HepG2 (cell line): ENCODE data around the gene TPH1. TPM values are rescaled to one million over a fixed set of nuclear protein-coding genes. Genes with fewer than 3 reads are reported as not detected.

Experiments used
- CREB3 ChIP-seq: sonication (generic); formaldehyde crosslinking; IDR thresholded peaks from 2 replicates; pipeline ENCODE4 v1.5.0; 2020; ENCODE audit warnings: missing genetic modification reagents
- DMAP1 ChIP-seq: IDR thresholded peaks from 2 replicates; pipeline ENCODE4 v1.6.1; 2016
- DZIP1 ChIP-seq: sonication (generic); formaldehyde crosslinking; IDR thresholded peaks from 2 replicates; pipeline ENCODE4 v1.5.0; 2020; ENCODE audit warnings: mild to moderate bottlenecking, missing genetic modification reagents
- E2F5 ChIP-seq: sonication (generic); formaldehyde crosslinking; conservative IDR thresholded peaks from 2 replicates; pipeline ENCODE4 v1.4.0; 2020; ENCODE audit warnings: missing genetic modification reagents
- HCFC1 ChIP-seq: fragments of 150-350 bp; IDR thresholded peaks from 2 replicates; pipeline ENCODE4 v1.6.1; 2014; ENCODE audit warnings: low read depth, low read length
- KLF15 ChIP-seq: sonication (generic); formaldehyde crosslinking; IDR thresholded peaks from 2 replicates; pipeline ENCODE4 v1.8.1; 2023; ENCODE audit warnings: borderline replicate concordance, mild to moderate bottlenecking, inconsistent platforms, missing genetic modification reagents, mixed read lengths
- PHF21A ChIP-seq: sonication (generic); formaldehyde crosslinking; IDR thresholded peaks from 2 replicates; pipeline ENCODE4 v1.5.0; 2020; ENCODE audit warnings: mild to moderate bottlenecking, missing genetic modification reagents
- PRMT3 ChIP-seq: sonication (generic); formaldehyde crosslinking; IDR thresholded peaks from 2 replicates; pipeline ENCODE4 v1.8.1; 2022; ENCODE audit warnings: low read depth, mild to moderate bottlenecking, moderate library complexity, missing genetic modification reagents, borderline replicate concordance
- SATB2 ChIP-seq: sonication (generic); formaldehyde crosslinking; IDR thresholded peaks from 2 replicates; pipeline ENCODE4 v1.5.0; 2020; ENCODE audit warnings: missing genetic modification reagents
- SIX1 ChIP-seq: sonication (generic); formaldehyde crosslinking; IDR thresholded peaks from 2 replicates; pipeline ENCODE4 v1.4.0; 2020; ENCODE audit warnings: missing genetic modification reagents, borderline replicate concordance
- THAP7 ChIP-seq: sonication (generic); formaldehyde crosslinking; IDR thresholded peaks from 2 replicates; pipeline ENCODE4 v1.8.1; 2023; ENCODE audit warnings: mild to moderate bottlenecking, missing genetic modification reagents
- TMF1 ChIP-seq: sonication (generic); formaldehyde crosslinking; IDR thresholded peaks from 2 replicates; pipeline ENCODE4 v1.8.1; 2022; ENCODE audit warnings: low read depth, missing genetic modification reagents
- ZBTB46 ChIP-seq: sonication (generic); formaldehyde crosslinking; IDR thresholded peaks from 2 replicates; pipeline ENCODE4 v1.4.0; 2020; ENCODE audit warnings: mild to moderate bottlenecking, missing genetic modification reagents, borderline replicate concordance
- ZFP36L2 ChIP-seq: sonication (generic); formaldehyde crosslinking; IDR thresholded peaks from 2 replicates; pipeline ENCODE4 v1.4.0; 2020; ENCODE audit warnings: missing genetic modification reagents
- ZNF563 ChIP-seq: sonication (generic); formaldehyde crosslinking; IDR thresholded peaks from 2 replicates; pipeline ENCODE4 v1.8.0; 2022; ENCODE audit warnings: mild to moderate bottlenecking, moderate library complexity, missing genetic modification reagents
- ZNF607 ChIP-seq: sonication (generic); formaldehyde crosslinking; IDR thresholded peaks from 2 replicates; pipeline ENCODE4 v1.5.1; 2020; ENCODE audit warnings: missing genetic modification reagents, mild to moderate bottlenecking, borderline replicate concordance
- ZNF644 ChIP-seq: IDR thresholded peaks from 2 replicates; pipeline ENCODE4 v1.6.1; 2016; ENCODE audit warnings: low read depth
- ZNF678 ChIP-seq: sonication (generic); formaldehyde crosslinking; IDR thresholded peaks from 2 replicates; pipeline ENCODE4 v1.4.0; 2020; ENCODE audit warnings: mild to moderate bottlenecking, missing genetic modification reagents
- ZNF747 ChIP-seq: sonication (generic); formaldehyde crosslinking; IDR thresholded peaks from 2 replicates; pipeline ENCODE4 v1.8.1; 2023; ENCODE audit warnings: missing genetic modification reagents, mild to moderate bottlenecking, borderline replicate concordance
- ZNF776 ChIP-seq: sonication (generic); formaldehyde crosslinking; IDR thresholded peaks from 2 replicates; pipeline ENCODE4 v1.4.0; 2020; ENCODE audit warnings: mild to moderate bottlenecking, missing genetic modification reagents
- ZNF788 ChIP-seq: sonication (generic); formaldehyde crosslinking; IDR thresholded peaks from 2 replicates; pipeline ENCODE4 v1.5.0; 2020; ENCODE audit warnings: mild to moderate bottlenecking, missing genetic modification reagents, borderline replicate concordance
- ZSCAN12 ChIP-seq: sonication (generic); formaldehyde crosslinking; IDR thresholded peaks from 2 replicates; pipeline ENCODE4 v1.9.0; 2021; ENCODE audit warnings: mild to moderate bottlenecking, missing genetic modification reagents
- polyA plus RNA-seq, 8 experiments: library from polyadenylated mRNA; depleted of rRNA in 3 of 8; stranded (reverse) in 7 of 8; unstranded in 1 of 8; fragments of >200 nt; fragmentation: Illumina TruSeq in 4 of 8; extraction: Trizol in 4 of 8; gene quantifications; 2 replicates each; pipeline versions ENCODE4 v1.2.1 to v1.2.3, GENCODE V29; 2011 to 2016; ENCODE audit warnings: low read depth in 4 of 8, missing spikeins in 1 of 8, mixed read lengths in 1 of 8; ENCODE audit not compliant: insufficient read depth in 1 of 8
- total RNA-seq, 5 experiments: library from RNA; depleted of rRNA; stranded (reverse); fragments of >200 nt; fragmentation: Illumina TruSeq; extraction: Trizol; gene quantifications; 2 replicates each; pipeline ENCODE4 v1.2.3, GENCODE V29; 2016; ENCODE audit warnings: low read depth in 1 of 5

The TPH1 gene
- total and polyA plus RNA-seq, 2 of the 13 experiments (the other 11 are each of a cell fraction or from before 2014, with no cell fraction given), result 0.26 to 0.53 TPM

- no peak; the same call in 1 of the 2 replicates for TF ChIP-seq ZSCAN12 (CRISPR knock-in tag)
- TF ChIP-seq PRMT3, result no peak
- TF ChIP-seq ZNF644, result no peak
- TF ChIP-seq DZIP1 (CRISPR knock-in tag), result no peak
- 0 out of 2 replicates have a peak, but pooled peaks have one; percentile 23 for TF ChIP-seq KLF15 (CRISPR knock-in tag)
- TF ChIP-seq ZBTB46 (CRISPR knock-in tag), result no peak
- TF ChIP-seq ZFP36L2 (CRISPR knock-in tag), result 0 out of 2 replicates have a peak, but pooled peaks have one; percentile 14
- TF ChIP-seq ZNF563 (CRISPR knock-in tag), result peak; percentile 64
- TF ChIP-seq PHF21A (CRISPR knock-in tag), result peak; percentile 27
- no peak; the same call in 1 of the 2 replicates for TF ChIP-seq HCFC1
- TF ChIP-seq DMAP1, result peak; percentile 70
- TF ChIP-seq ZNF607 (CRISPR knock-in tag), result peak; percentile 52
- TF ChIP-seq CREB3 (CRISPR knock-in tag), result 0 out of 2 replicates have a peak, but pooled peaks have one; percentile 60
- TF ChIP-seq ZNF776 (CRISPR knock-in tag), result peak; percentile 84; the same call in 1 of the 2 replicates
- peak; percentile 76; the same call in 1 of the 2 replicates for TF ChIP-seq ZNF788 (CRISPR knock-in tag)
- 0 out of 2 replicates have a peak, but pooled peaks have one; percentile 68 for TF ChIP-seq ZNF747
- TF ChIP-seq E2F5 (CRISPR knock-in tag), result no peak
- TF ChIP-seq SATB2 (CRISPR knock-in tag), result peak; percentile 72; the same call in 1 of the 2 replicates
- no peak; the same call in 1 of the 2 replicates for TF ChIP-seq ZNF678 (CRISPR knock-in tag)
- peak; percentile 58; the same call in 1 of the 2 replicates for TF ChIP-seq TMF1
- no peak for TF ChIP-seq THAP7 (CRISPR knock-in tag)
- peak; percentile 9; the same call in 1 of the 2 replicates for TF ChIP-seq SIX1 (CRISPR knock-in tag)
Measured at GRCh38 chr11:18012906-18013781, 32.9 kb downstream of the TPH1 start, which contains the start of gene SERGEF (continued).
